GM10248 (cell line): ENCODE measurements around the gene ASB6.

Experiments
- CTCF ChIA-PET: fragments of 300-600 bp; sonication (Branson Sonifier 250); formaldehyde crosslinking; extraction: SDS; loops from one replicate; lab custom pipeline; 2021; ENCODE audit warnings: antibody characterized with exemption; lab: Yijun Ruan, JAX
- POLR2A ChIA-PET: fragments of 350-650 bp; sonication (Branson Sonifier 250); formaldehyde crosslinking; extraction: SDS; loops from one replicate; lab custom pipeline; 2020; ENCODE audit warnings: antibody characterized with exemption; lab: Yijun Ruan, JAX
- DNase-seq: peaks from one replicate; pipeline ENCODE4 v3.0.0; 2012; ENCODE audit errors: extremely low spot score
- CTCF ChIP-seq: IDR thresholded peaks from 2 replicates; pipeline ENCODE4 v1.5.1; 2012; ENCODE audit warnings: mild to moderate bottlenecking, low read depth; ENCODE audit errors: extremely low read depth, missing control alignments, control extremely low read depth

Gene ASB6

GRCh38 chr9:129590466-129590865, 51.5 kb downstream of the ASB6 start:
- DNase-seq, result no peak
- ChIA-PET POLR2A (no interaction called here), CTCF (interaction anchor here (1.0 to 1.8 kb wide), 5 partner anchors 9 to 459 kb away, joined by 3 to 5 read pairs (median 4); no protein-coding TSS in a partner anchor)
- TF ChIP-seq CTCF, result no peak

GRCh38 chr9:129587487-129588262, 54.3 kb downstream of the ASB6 start:
- POLR2A ChIA-PET, result no interaction called here
- DNase-seq, result no peak
- CTCF ChIA-PET, result interaction anchor here (1.0 to 2.0 kb wide), 6 partner anchors 15 to 456 kb away, joined by 3 to 7 read pairs (median 4); no protein-coding TSS in a partner anchor
- TF ChIP-seq CTCF, result no peak

- no peak for TF ChIP-seq CTCF
- CTCF ChIA-PET, result interaction anchor here (0.7 to 2.0 kb wide), 9 partner anchors 9 to 455 kb away, joined by 3 to 7 read pairs (median 5); no protein-coding TSS in a partner anchor
- POLR2A ChIA-PET, result no interaction called here
- no peak for DNase-seq
Observed at GRCh38 chr9:129586685-129587084, 55.3 kb downstream of the ASB6 start.

GRCh38 chr9:129586245-129586644, 55.7 kb downstream of the ASB6 start:
- no peak for TF ChIP-seq CTCF
- DNase-seq, result no peak
- POLR2A ChIA-PET, result no interaction called here
- CTCF ChIA-PET, result interaction anchor here (0.7 to 2.0 kb wide), 9 partner anchors 10 to 455 kb away, joined by 3 to 7 read pairs (median 5); no protein-coding TSS in a partner anchor

- ChIA-PET CTCF (interaction anchor here (1.1 to 2.3 kb wide), 4 partner anchors 15 to 447 kb away, joined by 3 to 6 read pairs (median 4); no protein-coding TSS in a partner anchor), POLR2A (no interaction called here)
- no peak for DNase-seq
- TF ChIP-seq CTCF, result no peak
Observed at GRCh38 chr9:129585352-129585751, 56.6 kb downstream of the ASB6 start.
